Left hindlimb (tissue), 1 donor: ENCODE measurements around the gene DDR2.
A peak's percentile ranks its signal among the peaks of the same experiment; 100 is the strongest.

Experiments
- DNase-seq: peaks from one replicate; pipeline ENCODE4 v3.0.0-alpha.2; 2018

DDR2 gene

DNA sequence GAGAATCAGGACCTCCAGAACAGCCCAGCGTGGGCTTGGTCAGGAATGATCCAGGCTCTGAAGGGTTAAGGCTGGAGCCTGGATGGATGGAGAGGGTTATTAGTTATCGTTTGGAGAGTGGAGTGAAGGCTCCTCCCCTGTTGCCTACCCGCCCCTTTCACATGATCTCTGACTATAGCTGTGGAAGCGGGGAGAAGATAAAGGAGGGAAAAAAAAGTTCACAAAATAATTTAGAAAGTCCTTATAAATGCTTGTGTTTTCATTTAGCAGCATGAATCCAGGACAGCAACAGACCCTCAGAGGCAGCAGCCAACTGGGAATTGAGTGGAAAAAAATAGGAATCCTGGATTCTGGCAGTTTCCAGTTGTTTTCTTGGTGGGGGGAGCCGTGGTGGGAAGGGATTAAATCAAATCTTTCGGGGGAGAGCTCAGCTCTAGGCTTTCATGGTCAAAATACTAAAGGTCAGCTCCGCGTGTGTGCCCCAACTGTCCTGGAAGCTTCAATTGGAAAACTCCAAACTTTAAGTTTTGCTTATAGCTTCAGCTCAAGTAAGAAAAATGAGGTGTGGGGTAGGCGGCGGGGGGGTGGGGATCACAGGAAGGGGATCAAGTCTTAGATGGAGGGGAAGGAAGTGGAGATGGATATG is 595 bp upstream of the DDR2 start:
- DNase-seq: peak; percentile 79

GRCh38 chr1:162632698-162633080 is 425 bp downstream of the DDR2 start:
- no peak for DNase-seq

- DNase-seq: peak; percentile 48
These were observed 958 bp downstream of the DDR2 start for GRCh38 chr1:162633081-162633762.

DNA sequence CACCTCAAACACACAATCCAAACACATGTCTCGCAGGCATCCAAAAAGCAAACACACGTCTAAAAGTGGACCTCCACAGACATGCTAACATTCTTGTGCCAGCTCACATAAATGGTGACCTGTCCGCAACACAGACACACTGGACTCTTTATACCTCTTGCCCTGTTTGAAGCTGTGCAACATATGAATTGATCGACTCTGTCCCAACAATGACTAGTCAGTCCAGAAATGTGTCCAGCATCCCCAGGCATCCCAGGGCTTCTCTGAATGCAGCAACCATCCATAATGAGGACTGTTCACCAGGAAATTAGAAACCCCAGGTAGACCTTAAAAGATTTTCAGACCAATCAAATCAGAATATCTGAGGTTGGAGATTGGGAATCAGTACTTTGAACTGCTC is 3.2 kb downstream of the DDR2 start:
- no peak for DNase-seq

DNA sequence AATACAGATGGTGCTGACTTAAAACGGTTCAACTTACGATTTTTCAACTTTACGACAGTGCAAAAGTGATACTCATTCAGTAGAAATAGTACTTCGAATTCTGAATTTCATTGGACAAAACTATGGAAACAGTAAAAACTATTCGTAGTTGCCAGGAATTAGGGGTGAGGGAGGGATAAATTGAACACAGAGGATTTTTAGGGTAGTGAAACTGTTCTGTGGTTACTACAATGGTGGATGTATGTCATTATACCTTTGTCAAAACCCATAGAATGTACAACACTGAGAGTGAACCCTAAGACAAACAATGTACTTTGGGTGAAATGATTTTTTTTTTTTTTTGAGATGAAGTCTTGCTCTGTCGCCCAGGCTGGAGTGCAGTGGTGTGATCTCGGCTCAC is 7.5 kb downstream of the DDR2 start:
- no peak for DNase-seq

DNA sequence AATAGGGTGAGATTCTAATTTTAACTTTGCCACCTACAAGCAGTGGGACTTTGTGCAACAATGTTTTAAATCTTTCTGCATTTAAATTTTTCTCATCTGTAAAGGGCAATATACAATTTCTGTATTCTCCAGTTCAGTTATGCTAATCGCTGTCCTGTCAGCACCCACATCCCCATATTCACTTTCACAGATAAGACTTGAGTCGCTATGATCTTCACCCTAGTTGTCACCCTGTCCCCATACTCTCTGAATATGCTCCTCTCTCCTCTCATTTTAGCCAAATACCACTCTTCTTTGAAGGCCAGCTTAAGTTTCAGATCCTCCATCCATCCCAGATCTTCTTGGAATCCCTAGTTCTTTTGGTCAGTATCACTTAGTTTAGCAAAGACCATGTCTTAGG is 8.8 kb downstream of the DDR2 start:
- no peak for DNase-seq

DNA sequence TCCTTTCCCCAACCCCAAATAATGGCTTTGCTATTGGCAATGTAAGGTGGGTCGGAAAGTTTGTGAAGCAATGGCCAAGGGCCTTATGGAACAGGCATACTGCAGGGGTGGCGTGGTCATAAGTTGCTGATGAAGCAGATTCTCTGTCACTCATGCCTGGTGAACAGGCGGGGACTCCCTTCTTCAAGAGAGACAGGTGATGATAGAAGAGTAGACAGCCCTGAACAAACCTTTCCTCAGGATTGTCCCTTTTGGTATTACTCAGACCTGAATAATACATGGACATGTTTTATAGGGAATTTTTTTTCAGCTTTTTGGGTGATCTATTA is 12.7 kb downstream of the DDR2 start:
- DNase-seq: no peak

DNA sequence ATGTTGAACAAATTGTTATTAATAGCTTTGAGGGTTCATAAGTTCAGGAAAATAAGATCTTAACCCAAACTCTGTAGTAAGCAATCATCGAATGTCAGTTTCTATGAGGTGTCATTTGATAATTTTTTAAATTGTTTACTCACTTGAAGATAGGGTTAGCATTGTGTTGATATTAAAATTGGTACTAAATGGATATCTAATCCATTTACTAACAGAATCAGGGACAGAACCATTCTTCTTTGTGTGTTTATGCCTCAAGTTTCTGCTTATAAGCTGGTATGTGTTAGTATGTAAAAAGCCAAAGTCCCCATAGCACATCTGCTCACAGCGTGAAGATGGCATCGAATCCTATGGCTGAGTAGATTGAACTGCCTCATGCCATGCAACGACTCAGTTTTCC is 13.4 kb downstream of the DDR2 start:
- no peak for DNase-seq

DNA sequence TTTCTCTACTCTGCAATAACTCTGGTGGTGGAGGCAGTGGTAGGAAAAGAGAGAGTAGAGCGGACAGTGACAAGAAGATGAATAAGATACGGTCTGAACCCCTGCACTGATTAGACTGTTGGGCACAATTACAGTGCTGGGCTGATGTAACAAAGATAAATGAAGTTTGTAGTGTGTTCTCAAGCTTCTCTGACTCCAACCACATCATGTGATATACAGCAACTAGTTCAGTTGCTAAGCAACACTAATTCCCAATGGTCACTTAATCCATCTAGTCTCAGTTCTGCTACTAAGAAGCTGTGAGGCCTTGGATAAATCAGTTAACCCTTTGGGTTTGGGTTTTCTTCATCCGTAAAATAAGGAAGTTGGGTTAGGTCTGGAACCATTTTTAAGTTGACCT is 17.3 kb downstream of the DDR2 start:
- DNase-seq: no peak

DNA sequence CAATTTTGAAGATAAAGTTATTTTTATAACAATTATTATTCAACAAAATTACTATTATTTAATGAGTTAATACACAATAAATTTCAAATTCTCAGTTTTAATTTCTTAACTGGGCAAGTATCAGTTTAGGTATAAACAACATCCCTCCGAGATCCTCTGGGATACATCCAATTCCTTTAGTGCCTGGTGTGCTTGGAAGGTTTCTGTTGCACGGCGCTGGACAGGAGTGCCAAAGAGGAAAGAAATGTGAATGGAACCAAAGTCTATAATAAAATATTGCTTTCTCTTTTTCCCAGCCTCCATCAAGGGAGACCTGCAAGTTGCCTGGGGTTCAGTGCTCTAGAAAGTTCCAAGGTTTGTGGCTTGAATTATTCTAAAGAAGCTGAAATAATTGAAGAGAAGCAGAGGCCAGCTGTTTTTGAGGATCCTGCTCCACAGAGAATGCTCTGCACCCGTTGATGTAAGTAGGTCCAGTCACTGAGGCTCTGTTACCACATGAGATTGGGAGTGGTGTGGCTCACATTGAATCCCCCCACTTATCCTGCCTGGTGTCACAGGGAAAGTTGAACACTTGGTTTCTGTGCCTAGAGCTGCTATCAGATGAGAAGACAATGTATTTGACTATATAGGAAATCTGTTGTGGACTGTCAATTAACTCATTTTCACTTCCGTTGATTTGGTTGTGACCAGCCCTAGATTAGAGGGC is 22.8 kb downstream of the DDR2 start:
- DNase-seq: no peak

- DNase-seq: no peak
These were observed 24.0 kb downstream of the DDR2 start for GRCh38 chr1:162656266-162656665.

GRCh38 chr1:162660574-162660973 is 28.3 kb downstream of the DDR2 start:
- DNase-seq: no peak

DNA sequence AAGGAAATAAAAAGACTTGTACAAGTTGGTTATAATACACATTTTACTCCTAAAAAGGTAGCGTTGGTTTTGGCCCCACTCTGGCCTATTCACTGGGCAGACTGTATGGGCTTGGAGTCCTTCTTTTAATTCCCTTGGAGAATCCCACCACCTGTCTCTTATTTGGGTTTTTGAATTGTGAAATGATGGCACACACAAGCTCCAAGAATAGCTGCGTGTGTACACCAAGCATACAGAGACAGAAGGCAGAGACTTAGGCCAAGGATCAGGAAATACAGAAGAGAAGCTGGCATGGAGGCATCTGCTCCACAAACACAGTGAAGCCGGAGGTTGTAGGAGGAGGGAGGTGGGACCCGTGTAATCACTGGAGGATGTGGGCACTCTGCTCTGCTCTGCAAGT is 29.1 kb downstream of the DDR2 start:
- no peak for DNase-seq

DNA sequence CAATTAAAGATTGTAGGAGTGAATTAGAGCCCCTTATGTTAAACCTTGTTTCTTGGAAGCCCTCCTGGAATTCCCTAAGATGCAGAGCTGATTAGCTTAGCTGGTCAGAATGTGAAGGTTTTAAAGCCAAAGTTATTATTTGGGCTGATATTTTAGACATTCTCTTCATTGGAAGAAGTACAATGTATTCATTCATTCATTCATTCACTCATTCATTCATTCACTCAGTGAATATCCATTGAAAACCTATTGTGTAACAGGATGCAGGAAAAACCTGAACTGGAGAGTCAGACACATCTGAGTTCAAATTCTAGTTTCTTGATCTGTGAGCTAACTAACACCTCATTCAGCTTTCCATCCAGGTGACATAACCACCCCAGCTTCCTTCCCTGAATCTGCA is 29.7 kb downstream of the DDR2 start:
- no peak for DNase-seq

- no peak for DNase-seq
These were observed 30.8 kb downstream of the DDR2 start for GRCh38 chr1:162663086-162663485.

GRCh38 chr1:162663589-162664106 is 31.4 kb downstream of the DDR2 start:
- DNase-seq: no peak

- no peak for DNase-seq
These were observed 33.9 kb downstream of the DDR2 start for GRCh38 chr1:162666006-162666645.

DNA sequence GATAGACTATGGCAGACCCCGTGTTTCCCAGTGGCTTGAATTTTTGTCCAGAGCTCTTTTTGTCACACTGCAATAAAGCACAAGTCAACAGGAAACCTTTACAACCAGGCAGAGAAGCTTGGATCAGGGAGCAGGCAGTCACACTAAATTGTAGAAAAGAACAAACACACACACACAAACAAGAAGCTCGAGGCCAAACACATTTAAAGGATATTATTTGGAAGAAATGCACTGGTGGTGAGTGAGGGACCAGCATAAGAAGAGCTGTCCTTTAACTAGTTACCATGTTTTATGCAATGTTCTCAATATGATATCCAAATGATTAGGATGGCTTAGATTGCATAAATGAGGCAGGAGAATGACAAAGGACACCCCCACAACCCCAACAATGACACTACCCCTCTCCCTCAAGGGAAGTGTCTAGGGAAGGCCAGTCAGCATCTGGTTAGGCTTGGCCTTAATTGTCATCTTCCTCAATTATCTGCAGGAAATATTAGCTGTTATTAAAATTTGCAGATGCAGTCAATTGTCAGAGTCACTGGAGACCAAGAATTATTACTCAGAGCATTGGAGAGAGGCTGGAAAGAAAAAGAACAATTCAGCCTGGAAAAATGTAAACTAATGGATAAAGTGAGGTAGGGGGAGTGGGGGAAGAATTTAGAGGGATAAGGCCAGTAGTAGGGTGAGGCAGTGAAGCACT is 35.3 kb downstream of the DDR2 start:
- no peak for DNase-seq

- DNase-seq: no peak
These were observed 38.8 kb downstream of the DDR2 start for GRCh38 chr1:162670928-162671663.

- no peak for DNase-seq
These were observed 39.6 kb downstream of the DDR2 start for GRCh38 chr1:162671664-162672410.

GRCh38 chr1:162672622-162673260 is 40.5 kb downstream of the DDR2 start:
- DNase-seq: no peak
